Measurements from ENCODE around the gene KIAA0753. TPM values are rescaled to one million over a fixed set of nuclear protein-coding genes. Genes with fewer than 3 reads are reported as not detected.

The KIAA0753 gene
- total and polyA plus RNA-seq, 2 of the 13 experiments (the other 11 are each of a cell fraction or from before 2014, with no cell fraction given): 5.2 to 9.1 TPM

- TF ChIP-seq HNF1A (IDR thresholded peaks at IDR 0.05; ENCODE audit: low read depth): peak; percentile 81
- peak; percentile 72 for TF ChIP-seq HNF1A (CRISPR knock-in tag; IDR thresholded peaks at IDR 0.05; ENCODE audit: borderline replicate concordance)
- TF ChIP-seq SOX13 (IDR thresholded peaks at IDR 0.05): no peak
- TF ChIP-seq SOX13 (CRISPR knock-in tag; conservative IDR thresholded peaks at IDR 0.05 in 1 of 2, IDR thresholded peaks at IDR 0.05 in 1 of 2): peak in 1 of 2 experiments; percentile 76; a peak in 2 of 4 replicates
- no peak for TF ChIP-seq ARNT (IDR thresholded peaks at IDR 0.05)
- TF ChIP-seq ZNF180 (CRISPR knock-in tag; IDR thresholded peaks at IDR 0.05; ENCODE audit: borderline replicate concordance, low read depth): no peak
- TF ChIP-seq MEIS2 (CRISPR knock-in tag; IDR thresholded peaks at IDR 0.05): no peak
- no peak for TF ChIP-seq KLF15 (CRISPR knock-in tag; IDR thresholded peaks at IDR 0.05; ENCODE audit: borderline replicate concordance)
- TF ChIP-seq TEAD3 (CRISPR knock-in tag; optimal IDR thresholded peaks at IDR 0.05; ENCODE audit: borderline replicate concordance): no peak
- no peak for TF ChIP-seq GZF1 (CRISPR knock-in tag; IDR thresholded peaks at IDR 0.05)
- no peak for TF ChIP-seq BCL6 (CRISPR knock-in tag; IDR thresholded peaks at IDR 0.05)
- TF ChIP-seq KAT2B (IDR thresholded peaks at IDR 0.05; ENCODE audit: borderline replicate concordance, low read depth, low read length): no peak
- no peak for TF ChIP-seq ELF1 (CRISPR knock-in tag; IDR thresholded peaks at IDR 0.05)
- peak; percentile 98 for TF ChIP-seq ZBTB39 (CRISPR knock-in tag; IDR thresholded peaks at IDR 0.05)
- no peak for TF ChIP-seq HMG20B (CRISPR knock-in tag; conservative IDR thresholded peaks at IDR 0.05)
- no peak for TF ChIP-seq PRDM15 (CRISPR knock-in tag; IDR thresholded peaks at IDR 0.05)
- peak; percentile 48; the same call in 1 of the 2 replicates for TF ChIP-seq SOX5 (CRISPR knock-in tag; IDR thresholded peaks at IDR 0.05; ENCODE audit: borderline replicate concordance)
- TF ChIP-seq POLR2A (IDR thresholded peaks at IDR 0.05; ENCODE audit: insufficient read depth in 1 of 2, low read depth in 2 of 2, low read length in 2 of 2): no peak
Measured at GRCh38 chr17:6592173-6592572, 48.3 kb downstream of the KIAA0753 start (continued).
